DMS79 (cell line): Measurements from ENCODE around the gene KIRREL1.

ENCODE experiments used
- DNase-seq: peaks from one replicate; lab custom pipeline; 2025; lab: John Stamatoyannopoulos, UW

Gene KIRREL1

DNA sequence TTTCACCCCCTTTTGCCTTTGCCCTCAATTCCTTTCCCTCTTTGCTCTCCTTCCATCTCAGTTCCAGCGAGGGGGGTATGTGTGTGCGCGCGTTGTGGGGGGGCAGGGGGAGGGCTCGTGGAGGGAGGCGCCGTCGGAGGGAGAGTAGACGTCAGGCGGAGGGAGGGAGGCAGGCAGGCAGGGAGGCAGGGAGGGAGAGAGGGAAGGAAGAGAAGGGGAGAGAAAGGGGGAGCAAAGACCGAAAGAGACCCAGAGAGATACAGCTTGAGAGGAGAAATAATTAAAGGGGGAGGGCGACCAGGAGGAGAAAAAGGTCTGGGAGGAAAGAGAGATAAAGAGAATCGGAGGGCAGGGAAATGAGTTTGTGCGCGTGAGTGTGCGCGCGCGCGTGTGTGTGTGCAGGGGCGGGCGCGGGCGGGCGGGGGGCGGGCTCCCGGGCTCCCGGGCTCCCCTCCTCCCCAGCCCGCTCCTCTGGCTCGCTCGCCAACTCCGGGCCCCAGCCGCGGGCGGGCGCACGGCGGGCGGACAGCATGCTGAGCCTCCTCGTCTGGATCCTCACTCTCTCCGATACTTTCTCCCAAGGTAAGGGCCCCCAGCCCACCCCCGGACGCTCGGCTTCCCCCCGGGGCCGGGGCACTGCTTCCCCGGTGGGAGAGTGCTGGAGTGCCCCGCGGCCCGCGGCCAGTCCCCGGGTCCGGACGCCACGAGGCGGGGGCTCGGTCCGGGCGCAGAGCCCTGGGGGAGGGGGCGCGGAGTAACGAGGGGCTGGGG is at the start of gene KIRREL1:
TSS of gene KIRREL1 (plus strand) at position 499 of the 771 bp plus-strand sequence. CDS start at position 531, 32 bp downstream.
- DNase-seq, result no peak

DNA sequence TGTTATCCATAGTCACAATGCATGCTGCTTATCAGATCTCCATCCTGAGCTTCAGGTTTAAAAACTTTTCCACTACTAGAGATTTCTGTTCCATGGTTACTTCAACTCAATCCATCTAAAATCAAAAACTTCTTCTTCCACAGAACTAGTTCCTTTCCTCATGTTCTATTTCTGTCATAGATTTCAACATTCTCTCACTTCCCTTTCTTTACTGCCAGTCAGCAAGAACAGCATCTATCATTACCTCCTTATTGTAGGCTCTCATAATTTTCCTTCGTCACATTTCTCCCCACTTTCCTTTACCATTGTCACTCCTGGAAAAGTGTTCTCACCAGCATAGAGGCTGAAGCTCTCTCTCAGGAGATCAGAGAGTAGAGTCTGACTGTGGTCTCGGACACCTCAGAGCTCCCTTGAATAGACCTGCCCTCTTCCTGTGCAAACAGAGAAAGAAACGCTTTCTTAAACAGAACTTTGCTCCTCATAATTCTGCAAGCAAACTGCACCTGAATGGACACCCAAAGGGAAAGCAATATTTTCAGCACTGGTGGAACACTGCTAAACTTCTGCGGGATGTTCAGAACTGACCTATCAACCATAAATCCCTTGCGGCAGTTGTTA is 48.7 kb upstream of the KIRREL1 start:
- no peak for DNase-seq

DNA sequence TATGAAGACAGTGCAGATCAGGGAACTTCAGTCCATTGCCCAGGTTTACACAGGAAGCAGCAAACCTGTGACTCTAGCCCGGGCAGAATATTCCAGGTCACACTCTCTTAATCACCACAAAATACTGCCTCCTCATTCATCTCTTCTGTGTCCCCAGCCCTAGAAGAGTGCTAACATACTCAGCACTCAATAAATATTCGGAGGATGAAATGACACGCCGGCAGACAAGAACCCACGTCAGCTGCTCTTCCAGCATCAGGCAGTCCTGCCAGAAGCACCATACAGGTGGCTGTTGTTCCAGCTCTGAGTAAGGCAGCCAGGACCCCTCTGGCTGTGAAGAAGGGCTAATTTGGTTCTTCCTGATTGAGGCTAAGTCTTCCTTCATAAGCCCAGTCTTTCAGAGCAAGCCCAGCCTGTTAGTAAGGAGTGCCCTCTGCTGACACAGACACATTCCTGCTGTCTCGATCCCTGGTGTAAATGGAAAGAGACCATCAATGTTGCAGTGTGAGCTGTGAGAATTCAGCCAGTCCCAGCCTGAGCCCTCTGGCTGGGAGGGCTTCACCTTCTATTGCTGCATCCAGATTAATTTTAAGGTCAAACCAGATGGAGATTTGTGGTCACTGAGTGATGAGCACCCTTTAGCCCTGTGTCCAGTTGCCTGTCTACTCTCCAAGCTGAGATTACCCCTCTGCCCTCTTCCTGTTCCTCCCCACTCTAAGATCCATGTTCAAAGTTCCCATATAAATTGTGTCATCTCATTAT is 45.0 kb upstream of the KIRREL1 start:
- DNase-seq, result no peak

DNA sequence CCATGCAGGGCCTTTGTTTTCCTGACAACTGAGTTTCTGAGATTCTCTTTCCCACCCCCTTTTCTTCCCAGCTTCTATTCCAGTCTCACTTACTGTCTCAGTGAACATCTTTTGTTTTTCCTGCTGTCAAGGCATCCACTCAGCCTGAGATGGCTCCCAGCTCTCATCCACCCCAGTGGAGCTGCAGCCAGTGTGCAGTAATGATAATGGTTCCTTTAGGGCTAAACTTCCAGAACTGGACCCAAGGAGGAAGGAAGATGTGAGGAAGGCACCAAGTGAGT is 44.4 kb upstream of the KIRREL1 start:
- no peak for DNase-seq

DNA sequence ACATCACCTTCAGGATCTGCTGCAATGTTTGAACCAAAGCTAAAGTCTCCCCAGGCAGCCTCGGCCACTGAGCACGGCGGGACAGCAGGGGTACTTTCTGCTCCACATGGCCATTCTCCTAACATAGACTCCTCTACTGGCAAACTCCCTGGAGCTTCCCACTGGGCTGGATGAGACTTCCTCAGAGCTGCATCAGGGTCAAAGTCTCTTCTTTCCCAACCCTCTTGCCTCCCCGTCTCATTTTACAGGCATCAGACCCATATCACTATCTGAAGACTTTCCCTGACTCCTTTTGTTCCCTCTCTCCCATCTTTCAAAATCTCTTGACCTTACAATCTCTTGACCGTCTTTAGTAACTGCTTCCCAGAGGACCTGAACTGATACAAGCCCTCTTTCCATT is 42.2 kb upstream of the KIRREL1 start:
- DNase-seq, result no peak

DNA sequence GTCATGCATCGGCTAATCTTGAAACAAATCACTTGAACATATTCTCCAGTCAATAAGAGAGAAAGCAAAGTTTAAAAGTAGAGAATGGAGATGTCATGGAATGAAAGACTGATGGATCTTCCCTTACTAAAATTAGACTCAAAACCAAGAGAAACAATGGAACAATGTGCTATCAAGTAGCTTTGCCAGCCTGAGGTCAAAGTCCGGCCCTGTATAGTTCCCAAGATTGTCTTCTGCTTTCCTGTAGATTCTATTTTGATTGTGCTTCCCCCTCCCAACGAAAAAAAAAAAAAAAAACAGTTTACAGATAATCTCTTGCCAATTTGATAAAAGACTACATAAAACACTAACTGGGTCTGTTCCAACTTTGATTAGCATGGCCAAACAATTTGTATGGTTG is 40.8 kb upstream of the KIRREL1 start:
- no peak for DNase-seq

DNA sequence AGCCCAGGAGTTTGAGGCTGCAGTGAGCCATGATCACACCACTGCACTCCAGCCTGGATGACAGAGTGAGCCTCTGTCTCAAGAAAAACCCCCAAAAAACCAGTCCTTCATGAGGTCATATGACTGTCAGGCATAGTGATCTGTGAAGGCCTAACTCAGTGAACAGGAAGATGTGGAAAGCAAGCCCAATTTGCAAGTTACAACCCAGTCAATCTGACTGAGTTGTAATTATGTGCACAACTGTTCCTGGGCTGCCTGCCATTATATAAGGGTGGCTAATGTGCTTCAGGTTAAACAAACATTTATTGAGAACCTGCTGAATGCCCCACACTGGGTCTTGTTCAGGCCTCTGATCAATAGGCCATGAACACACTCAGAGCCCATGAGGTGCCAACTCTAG is 38.2 kb upstream of the KIRREL1 start:
- no peak for DNase-seq

DNA sequence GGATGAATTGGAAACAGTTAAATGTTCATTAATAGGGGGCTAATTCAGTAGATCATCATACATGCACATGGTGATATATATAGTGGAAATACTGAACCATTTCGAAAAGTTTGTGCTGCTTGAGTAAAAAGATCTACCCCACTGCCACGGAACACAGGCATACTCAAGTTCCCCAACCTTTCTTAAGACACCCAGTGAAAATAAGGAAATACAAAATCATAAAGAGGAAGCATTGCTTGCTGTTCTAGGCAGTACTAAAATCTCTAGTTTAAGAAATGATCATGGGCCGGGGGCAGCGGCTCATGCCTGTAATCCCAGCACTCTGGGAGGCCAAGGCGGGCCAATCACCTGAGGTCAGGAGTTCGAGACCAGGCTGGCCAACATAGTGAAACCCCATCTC is 37.6 kb upstream of the KIRREL1 start:
- no peak for DNase-seq

DNA sequence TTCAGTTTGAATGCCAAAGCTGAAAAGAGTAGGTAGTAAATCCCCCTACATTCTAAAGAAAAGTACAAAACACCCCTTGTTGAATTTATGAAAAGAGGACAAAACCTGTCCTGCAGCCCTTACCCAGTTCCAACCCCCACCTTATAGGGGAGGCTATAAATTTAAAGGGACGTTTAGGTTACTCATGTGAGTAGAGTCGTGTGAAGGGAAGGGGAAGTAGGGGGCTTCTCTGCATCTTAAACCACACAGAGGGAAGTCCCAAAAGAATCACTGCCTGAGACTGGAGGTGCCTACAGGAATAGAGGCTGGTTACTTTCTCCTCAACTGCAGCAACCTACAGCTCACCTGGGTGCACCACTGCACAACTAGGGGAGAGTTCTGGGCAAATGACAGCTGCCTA is 36.7 kb upstream of the KIRREL1 start:
- DNase-seq, result no peak

DNA sequence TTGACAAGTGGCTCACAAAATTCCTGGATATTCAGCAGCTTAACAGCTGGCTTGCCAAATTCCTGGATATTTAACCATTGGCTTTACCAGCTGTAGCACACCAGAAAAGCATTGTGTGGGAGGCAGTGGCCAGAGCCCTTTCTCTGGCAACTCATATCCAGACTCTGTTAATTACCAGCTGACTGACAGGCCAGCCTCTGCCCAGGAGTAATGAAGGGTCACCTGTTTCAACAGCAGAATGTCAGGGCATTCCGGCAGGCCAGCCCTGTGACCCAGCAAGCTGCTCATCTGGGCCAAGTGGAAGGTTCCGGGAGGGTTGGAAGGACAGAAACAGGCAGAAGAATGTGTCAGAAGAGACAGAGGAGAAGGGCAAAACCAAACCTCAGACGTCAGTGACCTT is 35.2 kb upstream of the KIRREL1 start:
- DNase-seq, result no peak

DNA sequence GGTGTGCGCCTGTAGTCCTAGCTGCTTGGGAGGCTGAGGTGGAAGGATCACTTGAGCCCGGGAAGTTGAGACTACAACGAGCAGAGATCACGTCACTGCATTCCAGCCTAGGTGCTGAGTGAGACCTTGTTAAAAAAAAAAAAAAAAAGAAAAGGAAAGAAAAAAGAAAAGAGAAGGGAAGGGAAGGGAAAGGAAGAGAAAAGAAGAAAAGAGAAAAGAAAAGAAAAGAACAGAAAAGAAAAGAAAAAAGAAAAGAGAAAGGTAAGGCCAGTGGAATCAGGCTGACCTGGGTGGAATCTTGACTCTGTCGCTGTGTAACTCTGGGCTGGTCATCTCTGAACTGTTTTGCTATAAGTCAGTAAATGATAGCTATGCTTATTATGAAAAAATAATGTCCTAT is 33.7 kb upstream of the KIRREL1 start:
- DNase-seq, result no peak

DNA sequence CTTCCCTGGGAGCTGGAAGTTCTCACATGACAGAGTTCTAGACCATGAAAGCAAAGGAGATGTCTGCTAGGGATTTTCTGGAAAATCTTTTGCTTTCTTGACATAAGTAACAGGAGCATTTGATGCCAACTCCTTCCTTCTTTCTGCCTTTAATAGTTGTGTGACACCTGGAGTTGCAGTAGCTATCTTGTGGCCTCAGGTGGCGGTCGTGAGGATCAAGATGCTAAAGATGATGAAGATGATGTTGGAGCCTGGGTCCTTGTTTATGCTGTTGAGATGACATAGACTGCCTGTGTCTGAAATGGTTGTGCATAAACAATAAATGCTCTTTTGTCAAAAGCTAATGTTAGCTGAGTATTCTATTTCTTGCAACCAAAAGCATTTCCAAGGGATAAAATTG is 32.7 kb upstream of the KIRREL1 start:
- no peak for DNase-seq

DNA sequence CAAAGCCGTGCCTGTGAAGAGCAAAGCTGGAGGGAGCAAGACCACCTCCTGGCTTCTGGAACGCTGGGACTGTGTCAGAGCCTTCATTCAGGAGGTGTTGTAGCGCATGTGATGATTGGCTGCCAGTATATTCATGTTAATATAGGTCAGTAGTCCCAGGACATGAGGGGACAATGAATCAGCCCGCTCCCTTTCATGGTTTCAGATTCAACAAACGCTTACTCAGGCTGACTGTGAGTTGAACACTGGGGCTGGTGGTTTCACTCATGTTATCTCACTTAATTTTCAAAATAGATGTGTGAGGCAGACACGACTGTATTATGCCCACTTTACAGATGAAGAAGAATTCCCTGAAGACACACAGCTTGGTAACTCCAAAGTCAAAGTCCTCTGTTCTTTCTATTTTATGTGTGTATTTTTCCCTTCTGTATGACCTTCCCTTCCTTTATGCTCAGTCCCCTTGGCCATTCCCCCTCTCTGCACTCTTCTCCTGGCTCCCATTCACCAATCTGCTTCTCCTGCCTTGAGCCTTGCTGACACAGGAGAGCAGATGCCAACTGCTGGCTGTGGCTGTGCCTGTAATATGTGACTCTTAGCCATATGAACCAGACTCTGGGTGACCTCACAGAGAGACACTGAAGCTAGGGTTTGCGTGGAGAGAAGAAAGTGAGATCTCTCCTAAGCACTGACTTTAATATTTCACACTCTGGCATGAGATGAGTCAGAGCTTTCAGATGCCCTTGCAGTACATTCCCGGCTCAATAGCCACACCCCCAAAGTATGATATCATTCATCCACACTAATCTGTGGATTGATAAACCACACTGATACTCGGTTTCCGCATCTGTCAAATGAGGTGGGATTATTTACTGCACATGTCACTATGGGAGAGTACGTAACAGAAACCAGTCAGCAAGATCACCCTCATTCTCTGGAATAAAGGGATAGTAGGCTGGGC is 31.4 kb upstream of the KIRREL1 start:
- DNase-seq, result no peak

DNA sequence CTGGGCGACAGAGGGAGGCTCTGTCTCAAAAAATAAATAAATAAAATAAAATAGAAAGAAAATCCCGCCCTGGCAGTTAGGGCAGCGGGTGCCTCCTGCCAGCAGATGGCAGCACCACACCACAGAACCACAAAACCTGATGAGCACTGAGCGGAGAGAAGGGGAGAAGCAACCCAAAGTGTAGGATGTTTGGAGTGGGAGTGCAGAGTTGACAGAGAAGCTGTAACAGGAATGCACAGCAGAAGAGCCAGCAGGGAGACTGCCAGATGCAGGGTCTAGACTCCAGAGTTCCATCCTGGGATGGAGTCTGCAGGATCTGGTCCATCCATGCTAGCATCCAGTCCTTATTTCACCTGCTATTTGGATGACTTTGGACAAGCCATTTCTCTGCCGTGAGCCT is 29.7 kb upstream of the KIRREL1 start:
- no peak for DNase-seq

DNA sequence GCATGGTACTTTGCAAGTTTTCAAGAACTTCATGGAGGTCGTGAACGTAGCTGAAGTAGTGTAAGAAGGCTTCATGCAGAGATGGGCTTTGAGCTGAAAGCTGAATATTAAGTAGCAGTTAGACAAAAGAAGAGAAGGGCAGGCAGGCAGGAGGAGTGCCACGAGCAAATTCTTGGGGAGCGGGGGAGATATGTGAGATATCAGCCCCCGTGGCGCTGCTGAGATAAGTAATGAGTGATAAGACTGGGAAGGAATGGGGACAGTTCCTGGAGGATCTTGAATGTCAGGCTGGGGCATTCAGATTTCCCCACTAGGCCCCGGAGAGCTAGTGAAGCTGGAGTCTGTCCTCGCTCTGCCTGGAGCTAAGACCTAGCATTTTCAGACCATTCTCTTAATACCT is 27.9 kb upstream of the KIRREL1 start:
- no peak for DNase-seq

DNA sequence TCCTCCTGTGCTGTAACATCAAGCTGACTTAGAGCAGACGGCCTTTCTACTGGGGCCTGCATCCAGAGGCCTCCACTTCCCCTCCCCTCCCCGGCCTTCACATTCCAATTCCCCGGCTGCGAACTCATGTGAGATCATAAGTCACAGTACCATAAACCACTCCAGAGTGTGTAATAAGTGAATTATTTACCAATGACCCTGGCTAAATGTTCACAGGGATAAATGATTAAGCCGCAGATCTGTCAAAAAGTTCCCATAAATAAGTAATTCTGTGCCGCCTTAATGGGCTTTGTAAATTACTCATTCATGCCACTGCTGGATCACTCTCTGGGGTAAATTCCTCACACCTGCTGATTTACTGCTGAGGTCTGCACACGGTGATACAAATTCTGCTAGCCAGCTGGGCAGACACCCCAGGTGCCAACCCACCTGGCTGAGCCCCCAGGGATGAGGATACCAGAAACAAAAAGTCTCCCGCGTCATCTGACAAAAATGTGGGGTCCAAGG is 27.4 kb upstream of the KIRREL1 start:
- DNase-seq, result no peak

DNA sequence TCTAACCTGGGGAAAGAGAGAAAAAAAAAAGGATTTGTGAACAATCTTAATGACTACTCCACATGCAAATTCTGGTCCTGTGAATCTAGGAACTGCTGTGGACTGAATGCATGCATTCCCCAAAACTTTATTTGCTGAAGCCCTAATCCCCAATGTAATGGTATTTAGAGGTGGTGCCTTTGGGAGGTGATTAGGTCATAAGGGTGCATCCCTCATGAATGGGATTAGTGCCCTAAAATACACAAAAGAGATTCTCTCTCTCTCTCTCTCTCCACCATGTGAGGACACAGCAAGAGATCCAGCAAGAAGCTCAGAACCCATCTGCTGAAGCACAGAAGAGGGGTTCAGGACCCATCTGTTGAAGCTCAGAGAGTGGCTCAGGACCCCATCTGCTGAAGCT is 26.2 kb upstream of the KIRREL1 start:
- no peak for DNase-seq

DNA sequence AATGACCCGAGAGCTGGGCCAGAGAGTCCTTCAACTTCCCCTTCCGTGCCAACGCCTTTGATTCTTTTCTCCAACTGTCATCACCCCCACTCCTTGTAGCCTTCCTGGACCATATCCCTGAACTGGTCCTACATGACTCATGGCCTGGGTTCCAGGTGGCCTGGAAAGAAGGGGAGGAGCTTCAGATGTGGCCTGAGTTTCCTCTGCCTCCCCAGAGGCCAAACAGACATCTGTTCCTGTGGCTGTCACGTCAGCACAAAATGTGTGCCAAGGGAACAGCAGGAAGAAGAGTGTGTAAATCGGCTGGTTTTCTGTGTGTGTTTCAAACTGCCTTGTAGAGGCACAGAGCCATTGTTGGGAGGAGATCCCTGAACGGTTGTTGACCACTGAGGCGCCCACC is 24.9 kb upstream of the KIRREL1 start:
- no peak for DNase-seq

DNA sequence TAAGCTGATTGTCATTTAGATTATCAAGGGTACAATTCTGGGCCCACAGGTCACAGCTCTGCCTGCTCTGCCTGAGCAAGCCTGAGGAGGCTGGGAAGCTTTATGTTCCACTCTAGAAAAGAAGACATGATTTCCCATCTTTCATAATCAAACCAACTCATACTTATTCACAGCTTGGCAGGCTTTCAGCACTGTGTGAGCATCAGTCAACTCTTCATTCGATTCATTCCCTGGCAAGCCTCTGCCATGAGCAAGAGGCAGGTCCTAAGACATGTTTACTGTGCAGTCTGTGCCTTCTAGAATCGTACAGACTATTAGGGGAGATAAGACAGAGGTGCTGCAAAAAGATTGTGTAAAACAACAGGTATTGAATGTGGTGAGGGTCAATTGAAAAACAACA is 24.5 kb upstream of the KIRREL1 start:
- no peak for DNase-seq

DNA sequence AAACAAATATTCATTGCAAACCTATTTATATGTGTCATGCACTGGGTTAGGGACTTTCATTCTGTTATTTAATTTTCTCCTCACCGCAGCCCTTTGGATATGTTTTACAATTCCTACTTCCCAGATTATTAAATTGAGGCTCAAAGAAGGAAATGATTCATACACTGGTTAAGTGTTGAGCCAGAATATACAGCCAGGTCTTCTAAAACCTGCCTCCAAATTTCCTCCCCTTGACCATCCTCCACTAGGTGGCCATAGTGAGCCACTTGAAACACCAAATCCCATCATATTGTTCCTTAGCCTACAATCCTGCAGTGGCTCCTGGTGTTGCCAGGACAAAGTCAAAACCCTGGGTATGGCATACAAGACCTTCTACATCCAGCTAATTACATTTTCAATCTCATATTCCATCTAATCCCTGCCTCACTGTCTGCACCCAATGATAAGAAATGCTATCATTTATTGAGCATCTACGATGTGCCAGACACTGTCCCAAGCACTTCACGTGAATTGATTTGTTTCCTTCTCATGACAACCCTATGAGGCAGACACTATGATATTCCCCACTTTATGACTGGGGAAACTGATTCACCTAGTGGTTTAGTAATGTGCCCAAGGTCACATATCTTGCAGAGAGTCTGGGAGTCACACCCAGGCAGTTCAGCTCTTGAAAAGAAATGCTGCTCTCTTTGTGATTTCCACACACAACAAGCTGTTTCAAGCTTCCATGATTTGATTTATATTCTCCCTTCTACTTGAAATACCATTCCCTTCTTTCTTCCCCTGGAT is 23.6 kb upstream of the KIRREL1 start:
- DNase-seq, result no peak

DNA sequence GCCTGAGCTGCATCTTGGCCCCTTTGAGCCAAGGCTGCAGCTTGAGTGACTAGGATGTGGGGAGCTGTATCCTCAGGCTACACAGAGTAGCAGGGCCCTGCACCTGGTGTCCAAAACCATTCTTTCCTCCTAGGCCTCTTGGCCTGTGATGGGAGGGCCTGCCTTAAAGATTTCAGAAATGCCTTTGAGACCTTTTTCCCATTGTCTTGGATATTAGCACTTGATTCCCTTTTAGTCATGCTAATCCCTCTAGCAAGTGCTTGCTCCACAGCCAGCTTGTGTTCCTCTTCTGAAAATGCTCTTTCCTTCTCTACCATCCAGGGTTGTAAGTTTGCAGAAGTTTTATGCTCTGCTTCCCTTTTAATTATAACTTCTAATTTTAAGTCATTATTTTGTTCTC is 21.7 kb upstream of the KIRREL1 start:
- DNase-seq, result no peak
